HUES48 (cell line): ENCODE measurements around the gene BABAM2.

ENCODE experiments used
- H3K27ac ChIP-seq: one replicate; pipeline ENCODE4 v1.7.0; 2013; ENCODE audit warnings: low read depth, low read length, inconsistent platforms
- H3K27me3 ChIP-seq: 2 replicates; pipeline ENCODE4 v1.6.1; 2013; ENCODE audit warnings: mild to moderate bottlenecking, low read length; ENCODE audit not compliant: control insufficient read depth, insufficient read depth
- H3K36me3 ChIP-seq: 2 replicates; pipeline ENCODE4 v1.6.1; 2013; ENCODE audit warnings: low read length; ENCODE audit not compliant: control insufficient read depth, insufficient read depth
- H3K4me1 ChIP-seq: 2 replicates; pipeline ENCODE4 v1.6.1; 2013; ENCODE audit warnings: mild to moderate bottlenecking, low read length; ENCODE audit not compliant: control insufficient read depth, insufficient read depth
- H3K4me3 ChIP-seq: 2 replicates; pipeline ENCODE4 v1.5.1; 2013; ENCODE audit warnings: mild to moderate bottlenecking, low read depth, low read length
- H3K9ac ChIP-seq: 2 replicates; pipeline ENCODE4 v1.6.1; 2013; ENCODE audit warnings: mild to moderate bottlenecking, low read depth, low read length, moderate library complexity
- H3K9me3 ChIP-seq: 2 replicates; pipeline ENCODE4 v1.6.1; 2013; ENCODE audit warnings: low read length; ENCODE audit not compliant: control insufficient read depth, insufficient read depth

Gene BABAM2

GRCh38 chr2:28117104-28117596 is 226.6 kb downstream of the BABAM2 start:
- no peaks in the 10 kb centered on the region for H3K36me3 ChIP-seq
- no peak overlapping the region for H3K27ac ChIP-seq
- no peak overlapping the region for H3K9ac ChIP-seq
- H3K27me3 ChIP-seq, result no peaks in the 10 kb centered on the region
- no peak overlapping the region for H3K4me3 ChIP-seq
- no peaks in the 10 kb centered on the region for H3K9me3 ChIP-seq
- no peaks in the 10 kb centered on the region for H3K4me1 ChIP-seq

- H3K4me1 ChIP-seq, result no peaks in the 10 kb centered on the region
These were observed 229.1 kb downstream of the BABAM2 start for GRCh38 chr2:28119631-28120030.

GRCh38 chr2:28128281-28128950 is 237.9 kb downstream of the BABAM2 start:
- Histone ChIP-seq H3K9me3 (no peaks in the 10 kb centered on the region), H3K27me3 (no peaks in the 10 kb centered on the region), H3K4me3 (no peak overlapping the region), H3K27ac (no peak overlapping the region), H3K4me1 (no peaks in the 10 kb centered on the region), H3K36me3 (no peaks in the 10 kb centered on the region), H3K9ac (no peak overlapping the region)

More at GRCh38 chr2:28119631-28120030, 229.1 kb downstream of the BABAM2 start:
- no peak overlapping the region for H3K27ac ChIP-seq
- H3K36me3 ChIP-seq, result no peaks in the 10 kb centered on the region
- no peaks in the 10 kb centered on the region for H3K9me3 ChIP-seq
- no peak overlapping the region for H3K9ac ChIP-seq
- no peak overlapping the region for H3K4me3 ChIP-seq
- no peaks in the 10 kb centered on the region for H3K27me3 ChIP-seq

- no peak overlapping the region for H3K9ac ChIP-seq
These were observed 239.6 kb downstream of the BABAM2 start for GRCh38 chr2:28129955-28130695.

GRCh38 chr2:28133778-28134177 is 243.2 kb downstream of the BABAM2 start:
- no peaks in the 10 kb centered on the region for H3K27me3 ChIP-seq
- no peak overlapping the region for H3K27ac ChIP-seq
- H3K4me1 ChIP-seq, result no peaks in the 10 kb centered on the region
- H3K4me3 ChIP-seq, result no peak overlapping the region
- no peaks in the 10 kb centered on the region for H3K9me3 ChIP-seq
- H3K36me3 ChIP-seq, result no peaks in the 10 kb centered on the region
- H3K9ac ChIP-seq, result no peak overlapping the region

More at GRCh38 chr2:28129955-28130695, 239.6 kb downstream of the BABAM2 start:
- no peaks in the 10 kb centered on the region for H3K27me3 ChIP-seq
- no peak overlapping the region for H3K27ac ChIP-seq
- H3K4me3 ChIP-seq, result no peak overlapping the region
- H3K9me3 ChIP-seq, result no peaks in the 10 kb centered on the region
- H3K36me3 ChIP-seq, result no peaks in the 10 kb centered on the region
- no peaks in the 10 kb centered on the region for H3K4me1 ChIP-seq

- Histone ChIP-seq H3K27ac (no peak overlapping the region), H3K4me1 (no peaks in the 10 kb centered on the region), H3K9me3 (no peaks in the 10 kb centered on the region), H3K9ac (no peak overlapping the region), H3K36me3 (no peaks in the 10 kb centered on the region), H3K27me3 (no peaks in the 10 kb centered on the region), H3K4me3 (no peak overlapping the region)
These were observed 243.8 kb downstream of the BABAM2 start for GRCh38 chr2:28134262-28134812.

GRCh38 chr2:28134857-28135256 is 244.3 kb downstream of the BABAM2 start:
- Histone ChIP-seq H3K27me3 (no peaks in the 10 kb centered on the region), H3K9me3 (no peaks in the 10 kb centered on the region), H3K4me1 (no peaks in the 10 kb centered on the region), H3K9ac (no peak overlapping the region), H3K4me3 (no peak overlapping the region), H3K27ac (no peak overlapping the region), H3K36me3 (no peaks in the 10 kb centered on the region)

GRCh38 chr2:28135324-28135723 is 244.8 kb downstream of the BABAM2 start:
- no peaks in the 10 kb centered on the region for H3K36me3 ChIP-seq
- no peaks in the 10 kb centered on the region for H3K27me3 ChIP-seq
- no peaks in the 10 kb centered on the region for H3K9me3 ChIP-seq
- H3K27ac ChIP-seq, result no peak overlapping the region
- H3K4me3 ChIP-seq, result no peak overlapping the region
- no peak overlapping the region for H3K9ac ChIP-seq
- H3K4me1 ChIP-seq, result no peaks in the 10 kb centered on the region

- Histone ChIP-seq H3K9me3 (no peaks in the 10 kb centered on the region), H3K4me1 (no peaks in the 10 kb centered on the region), H3K27me3 (no peaks in the 10 kb centered on the region), H3K9ac (no peak overlapping the region), H3K4me3 (no peak overlapping the region), H3K27ac (no peak overlapping the region), H3K36me3 (no peaks in the 10 kb centered on the region)
These were observed 245.3 kb downstream of the BABAM2 start for GRCh38 chr2:28135799-28136198.

- no peak overlapping the region for H3K9ac ChIP-seq
- no peaks in the 10 kb centered on the region for H3K27me3 ChIP-seq
- H3K9me3 ChIP-seq, result no peaks in the 10 kb centered on the region
- H3K27ac ChIP-seq, result no peak overlapping the region
- H3K4me1 ChIP-seq, result no peaks in the 10 kb centered on the region
- no peak overlapping the region for H3K4me3 ChIP-seq
- H3K36me3 ChIP-seq, result no peaks in the 10 kb centered on the region
These were observed 246.0 kb downstream of the BABAM2 start for GRCh38 chr2:28136556-28136955.

- H3K36me3 ChIP-seq, result no peaks in the 10 kb centered on the region
- H3K9ac ChIP-seq, result no peak overlapping the region
- no peaks in the 10 kb centered on the region for H3K4me1 ChIP-seq
- H3K4me3 ChIP-seq, result no peak overlapping the region
- no peaks in the 10 kb centered on the region for H3K9me3 ChIP-seq
- no peak overlapping the region for H3K27ac ChIP-seq
- no peaks in the 10 kb centered on the region for H3K27me3 ChIP-seq
These were observed 246.7 kb downstream of the BABAM2 start for GRCh38 chr2:28137221-28137620.
